HEK293 (cell line): ENCODE data around the gene CCDC127.

Experiments used
- CTCF ChIA-PET: fragments of 350-600 bp; formaldehyde crosslinking; extraction: SDS; loops from one replicate; lab custom pipeline; 2021; ENCODE audit warnings: antibody characterized with exemption; lab: Yijun Ruan, JAX
- POLR2A ChIA-PET: fragments of 300-600 bp; formaldehyde crosslinking; extraction: SDS; loops from one replicate; lab custom pipeline; 2020; ENCODE audit warnings: antibody characterized with exemption, inconsistent platforms; lab: Yijun Ruan, JAX
- H3K27ac ChIP-seq: fragments of 200-500 bp; sonication (Bioruptor generic); 2 replicates; pipeline ENCODE4 v1.5.1; 2014; ENCODE audit warnings: low read depth, low read length, control low read depth, inconsistent platforms; ENCODE audit errors: extremely low read depth
- H3K36me3 ChIP-seq, 2 experiments: fragments of 200-500 bp in 1 of 2; sonication (Bioruptor generic) in 1 of 2; 1 replicate in 1 of 2; 2 replicates in 1 of 2; pipeline ENCODE4 v1.5.1; 2014 to 2017; ENCODE audit warnings: inconsistent platforms in 2 of 2, low read length in 2 of 2; ENCODE audit not compliant: control insufficient read depth in 2 of 2, insufficient read depth in 1 of 2
- H3K4me1 ChIP-seq: fragments of 200-500 bp; sonication (Bioruptor generic); 2 replicates; pipeline ENCODE4 v1.5.1; 2014; ENCODE audit warnings: mild to moderate bottlenecking, low read length, inconsistent platforms; ENCODE audit not compliant: control insufficient read depth, insufficient read depth
- H3K4me3 ChIP-seq: 2 replicates; pipeline ENCODE4 v1.5.1; 2011; ENCODE audit warnings: low read depth, mild to moderate bottlenecking, control low read depth, low read length, moderate library complexity
- H3K9me3 ChIP-seq: fragments of 200-500 bp; sonication (Bioruptor generic); 2 replicates; pipeline ENCODE4 v1.5.1; 2014; ENCODE audit warnings: low read depth, low read length, inconsistent platforms; ENCODE audit not compliant: control insufficient read depth, insufficient read depth
- AEBP2 ChIP-seq: fragments of 450-650 bp; formaldehyde crosslinking; IDR thresholded peaks from 2 replicates; pipeline ENCODE4 v1.5.1; 2016; ENCODE audit warnings: missing biosample characterization, missing genetic modification characterization, borderline replicate concordance
- PRDM6 ChIP-seq: fragments of 450-650 bp; formaldehyde crosslinking; IDR thresholded peaks from 2 replicates; pipeline ENCODE4 v1.5.1; 2017; ENCODE audit warnings: missing biosample characterization, missing genetic modification characterization
- ZFP37 ChIP-seq: fragments of 450-650 bp; formaldehyde crosslinking; IDR thresholded peaks from 2 replicates; pipeline ENCODE4 v1.5.1; 2016; ENCODE audit warnings: missing biosample characterization, missing genetic modification characterization
- ZFP41 ChIP-seq: fragments of 450-650 bp; formaldehyde crosslinking; IDR thresholded peaks from 2 replicates; pipeline ENCODE4 v1.5.1; 2016; ENCODE audit warnings: missing biosample characterization, missing genetic modification characterization, borderline replicate concordance
- ZNF146 ChIP-seq: fragments of 450-650 bp; formaldehyde crosslinking; IDR thresholded peaks from 2 replicates; pipeline ENCODE4 v1.5.1; 2016; ENCODE audit warnings: missing biosample characterization, missing genetic modification characterization
- ZNF157 ChIP-seq: fragments of 450-650 bp; formaldehyde crosslinking; IDR thresholded peaks from 2 replicates; pipeline ENCODE4 v1.5.1; 2016; ENCODE audit warnings: missing biosample characterization, missing genetic modification characterization
- ZNF174 ChIP-seq: fragments of 450-650 bp; formaldehyde crosslinking; IDR thresholded peaks from 2 replicates; pipeline ENCODE4 v1.5.0; 2017; ENCODE audit warnings: missing biosample characterization, mild to moderate bottlenecking, missing genetic modification characterization
- ZNF311 ChIP-seq: fragments of 450-650 bp; formaldehyde crosslinking; IDR thresholded peaks from 2 replicates; pipeline ENCODE4 v1.5.1; 2017; ENCODE audit warnings: missing biosample characterization, missing genetic modification characterization, borderline replicate concordance
- ZNF391 ChIP-seq: fragments of 450-650 bp; formaldehyde crosslinking; IDR thresholded peaks from 2 replicates; pipeline ENCODE4 v1.5.1; 2016; ENCODE audit warnings: low read depth, missing biosample characterization, missing genetic modification characterization, borderline replicate concordance
- ZNF394 ChIP-seq: fragments of 450-650 bp; formaldehyde crosslinking; IDR thresholded peaks from 2 replicates; pipeline ENCODE4 v1.5.1; 2016; ENCODE audit warnings: missing biosample characterization, missing genetic modification characterization, mild to moderate bottlenecking, moderate library complexity, borderline replicate concordance
- ZNF704 ChIP-seq: fragments of 450-650 bp; formaldehyde crosslinking; IDR thresholded peaks from 2 replicates; pipeline ENCODE4 v1.5.1; 2016; ENCODE audit warnings: missing biosample characterization, missing genetic modification characterization
- ZNF768 ChIP-seq: fragments of 450-650 bp; formaldehyde crosslinking; IDR thresholded peaks from 2 replicates; pipeline ENCODE4 v1.5.1; 2018; ENCODE audit warnings: missing biosample characterization, mild to moderate bottlenecking, missing genetic modification characterization
- ZNF785 ChIP-seq: fragments of 450-650 bp; formaldehyde crosslinking; IDR thresholded peaks from 2 replicates; pipeline ENCODE4 v1.5.1; 2016; ENCODE audit warnings: missing biosample characterization, missing genetic modification characterization
- TF ChIP-seq, protein P1 (sequence below): fragments of 450-650 bp; formaldehyde crosslinking; IDR thresholded peaks from 2 replicates; pipeline ENCODE4 v1.5.1; 2017; ENCODE audit warnings: missing biosample characterization, missing genetic modification characterization
- TF ChIP-seq, protein P2 (sequence below): fragments of 450-650 bp; formaldehyde crosslinking; IDR thresholded peaks from 2 replicates; pipeline ENCODE4 v1.5.1; 2017; ENCODE audit warnings: missing biosample characterization, missing genetic modification characterization
- TF ChIP-seq, protein P3 (sequence below): fragments of 450-650 bp; formaldehyde crosslinking; optimal IDR thresholded peaks from 2 replicates; pipeline ENCODE3; 2016; ENCODE audit warnings: missing biosample characterization, mild to moderate bottlenecking, missing genetic modification characterization

The CCDC127 gene

DNA sequence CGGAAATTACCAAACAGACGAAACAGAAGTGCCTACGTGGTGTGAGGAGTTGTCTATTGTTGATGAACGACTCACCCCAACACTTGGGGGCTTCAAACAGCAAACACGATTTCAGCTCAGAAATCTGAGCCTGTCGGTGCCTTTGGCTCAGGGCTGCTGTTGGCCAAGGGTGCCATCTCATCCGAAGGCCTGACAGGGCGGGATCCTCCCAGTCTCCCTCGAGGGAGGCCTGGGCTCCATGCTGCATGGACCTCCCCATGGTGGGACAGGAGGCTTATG, 25.3 kb downstream of the CCDC127 start:
- POLR2A ChIA-PET, result no interaction called here
- CTCF ChIA-PET, result interaction anchor here (0.6 kb wide), 1 partner anchor 233 kb away, joined by 3 read pairs; no protein-coding TSS in a partner anchor

DNA sequence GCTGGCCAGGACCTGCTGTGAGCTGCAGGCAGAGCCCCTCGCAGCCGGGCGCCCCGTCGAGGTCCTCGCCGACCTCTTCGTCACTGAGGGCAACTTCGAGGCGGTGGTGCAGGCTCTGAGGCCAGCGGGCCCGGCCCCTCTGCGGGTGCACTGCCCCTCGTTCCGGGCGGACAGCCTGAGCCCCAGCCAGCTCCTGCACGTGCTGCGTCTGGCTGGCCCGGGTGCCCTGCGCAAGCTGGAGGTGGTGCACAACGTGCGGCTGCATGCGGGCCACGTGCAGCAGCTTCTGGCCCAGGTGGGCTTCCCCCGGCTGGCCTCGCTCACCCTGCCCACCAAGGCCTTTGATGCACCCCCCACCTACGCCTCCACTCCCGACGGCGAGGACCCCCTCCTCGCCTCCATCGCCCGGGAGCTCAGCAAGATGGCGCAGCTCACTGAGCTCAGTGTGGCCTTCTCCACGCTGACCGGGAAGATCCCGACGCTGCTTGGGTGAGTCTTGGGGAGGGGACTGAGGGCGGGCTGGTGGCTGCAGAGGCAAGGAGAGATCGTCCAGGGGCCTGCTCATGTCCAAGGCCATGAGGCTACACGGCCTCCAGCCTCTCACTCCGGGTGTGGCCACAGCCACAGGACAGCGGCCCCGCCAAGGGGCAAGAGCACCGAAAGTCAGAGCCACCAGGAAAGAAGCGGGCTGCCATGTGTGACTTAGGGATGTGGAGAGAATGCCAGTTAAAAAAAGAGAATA, 25.8 kb downstream of the CCDC127 start:
- no peak overlapping the region for H3K27ac ChIP-seq
- TF ChIP-seq, protein P1, sequence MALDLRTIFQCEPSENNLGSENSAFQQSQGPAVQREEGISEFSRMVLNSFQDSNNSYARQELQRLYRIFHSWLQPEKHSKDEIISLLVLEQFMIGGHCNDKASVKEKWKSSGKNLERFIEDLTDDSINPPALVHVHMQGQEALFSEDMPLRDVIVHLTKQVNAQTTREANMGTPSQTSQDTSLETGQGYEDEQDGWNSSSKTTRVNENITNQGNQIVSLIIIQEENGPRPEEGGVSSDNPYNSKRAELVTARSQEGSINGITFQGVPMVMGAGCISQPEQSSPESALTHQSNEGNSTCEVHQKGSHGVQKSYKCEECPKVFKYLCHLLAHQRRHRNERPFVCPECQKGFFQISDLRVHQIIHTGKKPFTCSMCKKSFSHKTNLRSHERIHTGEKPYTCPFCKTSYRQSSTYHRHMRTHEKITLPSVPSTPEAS, result no peak
- TF ChIP-seq ZNF391 (tag by site-specific recombination), result no peak
- TF ChIP-seq, all 188 proteins: peak for 0
- CTCF ChIA-PET, result no interaction called here
- POLR2A ChIA-PET, result interaction anchor here (0.5 to 1.9 kb wide), 2 partner anchors 26 to 27 kb away, joined by 4 to 6 read pairs; partner anchors contain the start of genes CCDC127 and SDHA
- no peaks in the 10 kb centered on the region for H3K9me3 ChIP-seq
- peaks cover 4% of the 10 kb centered on the region for H3K4me1 ChIP-seq
- H3K4me3 ChIP-seq, result no peak overlapping the region
- H3K36me3 ChIP-seq, result no peaks in the 10 kb centered on the region

More for the DNA sequence above, 25.3 kb downstream of the CCDC127 start:
- Histone ChIP-seq H3K36me3 (no peaks in the 10 kb centered on the region), H3K27ac (no peak overlapping the region), H3K4me1 (peaks cover 4% of the 10 kb centered on the region), H3K9me3 (no peaks in the 10 kb centered on the region), H3K4me3 (no peak overlapping the region)
- TF ChIP-seq ZNF704 (tag by site-specific recombination), result no peak
- TF ChIP-seq ZFP41 (tag by site-specific recombination), result no peak
- TF ChIP-seq, protein P2, sequence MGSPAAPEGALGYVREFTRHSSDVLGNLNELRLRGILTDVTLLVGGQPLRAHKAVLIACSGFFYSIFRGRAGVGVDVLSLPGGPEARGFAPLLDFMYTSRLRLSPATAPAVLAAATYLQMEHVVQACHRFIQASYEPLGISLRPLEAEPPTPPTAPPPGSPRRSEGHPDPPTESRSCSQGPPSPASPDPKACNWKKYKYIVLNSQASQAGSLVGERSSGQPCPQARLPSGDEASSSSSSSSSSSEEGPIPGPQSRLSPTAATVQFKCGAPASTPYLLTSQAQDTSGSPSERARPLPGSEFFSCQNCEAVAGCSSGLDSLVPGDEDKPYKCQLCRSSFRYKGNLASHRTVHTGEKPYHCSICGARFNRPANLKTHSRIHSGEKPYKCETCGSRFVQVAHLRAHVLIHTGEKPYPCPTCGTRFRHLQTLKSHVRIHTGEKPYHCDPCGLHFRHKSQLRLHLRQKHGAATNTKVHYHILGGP, result no peak
- TF ChIP-seq AEBP2 (tag by site-specific recombination), result no peak
- TF ChIP-seq ZFP37 (tag by site-specific recombination), result no peak
- TF ChIP-seq ZNF157 (tag by site-specific recombination), result no peak
- no peak for TF ChIP-seq PRDM6 (tag by site-specific recombination)
- no peak for TF ChIP-seq ZNF146 (tag by site-specific recombination)
- TF ChIP-seq ZNF311 (tag by site-specific recombination), result no peak
- TF ChIP-seq ZNF768 (tag by site-specific recombination), result no peak
- TF ChIP-seq, protein P3, sequence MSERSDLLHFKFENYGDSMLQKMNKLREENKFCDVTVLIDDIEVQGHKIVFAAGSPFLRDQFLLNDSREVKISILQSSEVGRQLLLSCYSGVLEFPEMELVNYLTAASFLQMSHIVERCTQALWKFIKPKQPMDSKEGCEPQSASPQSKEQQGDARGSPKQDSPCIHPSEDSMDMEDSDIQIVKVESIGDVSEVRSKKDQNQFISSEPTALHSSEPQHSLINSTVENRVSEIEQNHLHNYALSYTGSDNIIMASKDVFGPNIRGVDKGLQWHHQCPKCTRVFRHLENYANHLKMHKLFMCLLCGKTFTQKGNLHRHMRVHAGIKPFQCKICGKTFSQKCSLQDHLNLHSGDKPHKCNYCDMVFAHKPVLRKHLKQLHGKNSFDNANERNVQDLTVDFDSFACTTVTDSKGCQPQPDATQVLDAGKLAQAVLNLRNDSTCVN (tag by site-specific recombination), result no peak
- no peak for TF ChIP-seq ZNF174 (tag by site-specific recombination)
- no peak for TF ChIP-seq ZNF785
- TF ChIP-seq ZNF394 (tag by site-specific recombination), result no peak
